K562 (cell line): ENCODE results near the gene PIK3CD. TPM values are rescaled to one million over a fixed set of nuclear protein-coding genes. Genes with fewer than 3 reads are reported as not detected.

Experiments
- CBX3 ChIP-seq, 2 experiments: IDR thresholded peaks; 1 replicate in 1 of 2; 2 replicates in 1 of 2; pipeline ENCODE4 v1.6.1; 2012; ENCODE audit warnings: inconsistent platforms in 2 of 2, low read length in 2 of 2, borderline replicate concordance in 1 of 2, control low read depth in 1 of 2
- JUND ChIP-seq, 2 experiments: IDR thresholded peaks; 2 replicates in 1 of 2; 3 replicates in 1 of 2; pipeline ENCODE4 v1.6.1; 2011; ENCODE audit warnings: borderline replicate concordance in 2 of 2, low read depth in 2 of 2, low read length in 2 of 2, improper control_type of control experiment in 1 of 2, missing biosample characterization in 1 of 2, missing genetic modification characterization in 1 of 2, missing genetic modification reagents in 1 of 2
- NCOA6 ChIP-seq: fragments of 450-650 bp; IDR thresholded peaks from 2 replicates; pipeline ENCODE4 v1.6.1; 2017; ENCODE audit warnings: mild to moderate bottlenecking
- RBM25 ChIP-seq: fragments of 200-400 bp; formaldehyde crosslinking; IDR thresholded peaks from 2 replicates; pipeline ENCODE4 v1.6.1; 2018; ENCODE audit warnings: low read length, low read depth, moderate library complexity; ENCODE audit not compliant: severe bottlenecking
- UBTF ChIP-seq, 2 experiments: IDR thresholded peaks; 2 replicates each; pipeline ENCODE4 v1.6.1; 2012; ENCODE audit warnings: improper control_type of control experiment in 2 of 2, low read depth in 2 of 2, low read length in 2 of 2, borderline replicate concordance in 1 of 2
- ZBTB12 ChIP-seq: fragments of 250-450 bp; sonication (Bioruptor Pico); IDR thresholded peaks from 2 replicates; pipeline ENCODE4 v1.4.0; 2020
- polyA plus RNA-seq, 8 experiments: library from polyadenylated mRNA; depleted of rRNA in 4 of 8; stranded (reverse) in 5 of 8; unstranded in 3 of 8; fragments of >200 nt; fragmentation: Nextera tagmentation in 2 of 8; fragmentation: Illumina TruSeq in 1 of 8; extraction: Ambion mirVana in 2 of 8; extraction: Trizol in 1 of 8; gene quantifications; 2 replicates each; pipeline versions ENCODE4 v1.2.1 to v1.2.3, GENCODE V29; 2011 to 2014; ENCODE audit warnings: inconsistent platforms in 1 of 8, missing spikeins in 1 of 8
- total RNA-seq, 7 experiments: library from RNA; depleted of rRNA in 6 of 7; stranded (reverse); fragments of >200 nt in 6 of 7; fragmentation: Illumina TruSeq in 2 of 7; extraction: Trizol in 2 of 7; gene quantifications; 2 replicates each; pipeline versions ENCODE4 v1.2.1 to v1.2.3, GENCODE V29; 2011 to 2021; ENCODE audit warnings: low replicate concordance in 1 of 7
- TF ChIP-seq, protein P1 (sequence below): sonication (generic); formaldehyde crosslinking; IDR thresholded peaks from 2 replicates; pipeline ENCODE4 v1.8.0; 2022; ENCODE audit warnings: missing genetic modification reagents, mild to moderate bottlenecking, borderline replicate concordance
- TF ChIP-seq, protein P2 (sequence below): sonication (generic); formaldehyde crosslinking; IDR thresholded peaks from 2 replicates; pipeline ENCODE4 v1.8.0; 2022; ENCODE audit warnings: missing genetic modification reagents, mild to moderate bottlenecking, borderline replicate concordance
- TF ChIP-seq, protein P3 (sequence below), 2 experiments: fragments of 450-650 bp; formaldehyde crosslinking in 1 of 2; IDR thresholded peaks; 2 replicates each; pipeline versions ENCODE4 v1.4.0 to v1.6.1; 2014 to 2020; ENCODE audit warnings: mild to moderate bottlenecking in 2 of 2, borderline replicate concordance in 1 of 2, low read depth in 1 of 2

Gene PIK3CD
- total and polyA plus RNA-seq, 9 of the 15 experiments (the other 6 are each of a cell fraction or from before 2014, with no cell fraction given), result 1.8 to 20.8 (median 7.2) TPM

- TF ChIP-seq ZBTB12 (CRISPR knock-in tag), result no peak
- TF ChIP-seq JUND (IDR thresholded peaks at IDR 0.05; ENCODE audit: borderline replicate concordance, low read depth, low read length), result peak; percentile 54
- no peak for TF ChIP-seq JUND (tag; IDR thresholded peaks at IDR 0.05; ENCODE audit: borderline replicate concordance, low read depth, low read length)
- no peak for TF ChIP-seq NCOA6
- TF ChIP-seq, protein P1, sequence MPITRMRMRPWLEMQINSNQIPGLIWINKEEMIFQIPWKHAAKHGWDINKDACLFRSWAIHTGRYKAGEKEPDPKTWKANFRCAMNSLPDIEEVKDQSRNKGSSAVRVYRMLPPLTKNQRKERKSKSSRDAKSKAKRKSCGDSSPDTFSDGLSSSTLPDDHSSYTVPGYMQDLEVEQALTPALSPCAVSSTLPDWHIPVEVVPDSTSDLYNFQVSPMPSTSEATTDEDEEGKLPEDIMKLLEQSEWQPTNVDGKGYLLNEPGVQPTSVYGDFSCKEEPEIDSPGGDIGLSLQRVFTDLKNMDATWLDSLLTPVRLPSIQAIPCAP, result no peak
- TF ChIP-seq UBTF (IDR thresholded peaks at IDR 0.05; ENCODE audit: borderline replicate concordance in 1 of 2, low read depth in 2 of 2, low read length in 2 of 2), result no peak
- peak in 1 of 2 experiments; percentile 71; a peak in 1 of 3 replicates for TF ChIP-seq CBX3 (IDR thresholded peaks at IDR 0.05; ENCODE audit: borderline replicate concordance in 1 of 2, low read length in 2 of 2)
- TF ChIP-seq, protein P2, sequence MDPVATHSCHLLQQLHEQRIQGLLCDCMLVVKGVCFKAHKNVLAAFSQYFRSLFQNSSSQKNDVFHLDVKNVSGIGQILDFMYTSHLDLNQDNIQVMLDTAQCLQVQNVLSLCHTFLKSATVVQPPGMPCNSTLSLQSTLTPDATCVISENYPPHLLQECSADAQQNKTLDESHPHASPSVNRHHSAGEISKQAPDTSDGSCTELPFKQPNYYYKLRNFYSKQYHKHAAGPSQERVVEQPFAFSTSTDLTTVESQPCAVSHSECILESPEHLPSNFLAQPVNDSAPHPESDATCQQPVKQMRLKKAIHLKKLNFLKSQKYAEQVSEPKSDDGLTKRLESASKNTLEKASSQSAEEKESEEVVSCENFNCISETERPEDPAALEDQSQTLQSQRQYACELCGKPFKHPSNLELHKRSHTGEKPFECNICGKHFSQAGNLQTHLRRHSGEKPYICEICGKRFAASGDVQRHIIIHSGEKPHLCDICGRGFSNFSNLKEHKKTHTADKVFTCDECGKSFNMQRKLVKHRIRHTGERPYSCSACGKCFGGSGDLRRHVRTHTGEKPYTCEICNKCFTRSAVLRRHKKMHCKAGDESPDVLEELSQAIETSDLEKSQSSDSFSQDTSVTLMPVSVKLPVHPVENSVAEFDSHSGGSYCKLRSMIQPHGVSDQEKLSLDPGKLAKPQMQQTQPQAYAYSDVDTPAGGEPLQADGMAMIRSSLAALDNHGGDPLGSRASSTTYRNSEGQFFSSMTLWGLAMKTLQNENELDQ, result no peak
- TF ChIP-seq, protein P3, sequence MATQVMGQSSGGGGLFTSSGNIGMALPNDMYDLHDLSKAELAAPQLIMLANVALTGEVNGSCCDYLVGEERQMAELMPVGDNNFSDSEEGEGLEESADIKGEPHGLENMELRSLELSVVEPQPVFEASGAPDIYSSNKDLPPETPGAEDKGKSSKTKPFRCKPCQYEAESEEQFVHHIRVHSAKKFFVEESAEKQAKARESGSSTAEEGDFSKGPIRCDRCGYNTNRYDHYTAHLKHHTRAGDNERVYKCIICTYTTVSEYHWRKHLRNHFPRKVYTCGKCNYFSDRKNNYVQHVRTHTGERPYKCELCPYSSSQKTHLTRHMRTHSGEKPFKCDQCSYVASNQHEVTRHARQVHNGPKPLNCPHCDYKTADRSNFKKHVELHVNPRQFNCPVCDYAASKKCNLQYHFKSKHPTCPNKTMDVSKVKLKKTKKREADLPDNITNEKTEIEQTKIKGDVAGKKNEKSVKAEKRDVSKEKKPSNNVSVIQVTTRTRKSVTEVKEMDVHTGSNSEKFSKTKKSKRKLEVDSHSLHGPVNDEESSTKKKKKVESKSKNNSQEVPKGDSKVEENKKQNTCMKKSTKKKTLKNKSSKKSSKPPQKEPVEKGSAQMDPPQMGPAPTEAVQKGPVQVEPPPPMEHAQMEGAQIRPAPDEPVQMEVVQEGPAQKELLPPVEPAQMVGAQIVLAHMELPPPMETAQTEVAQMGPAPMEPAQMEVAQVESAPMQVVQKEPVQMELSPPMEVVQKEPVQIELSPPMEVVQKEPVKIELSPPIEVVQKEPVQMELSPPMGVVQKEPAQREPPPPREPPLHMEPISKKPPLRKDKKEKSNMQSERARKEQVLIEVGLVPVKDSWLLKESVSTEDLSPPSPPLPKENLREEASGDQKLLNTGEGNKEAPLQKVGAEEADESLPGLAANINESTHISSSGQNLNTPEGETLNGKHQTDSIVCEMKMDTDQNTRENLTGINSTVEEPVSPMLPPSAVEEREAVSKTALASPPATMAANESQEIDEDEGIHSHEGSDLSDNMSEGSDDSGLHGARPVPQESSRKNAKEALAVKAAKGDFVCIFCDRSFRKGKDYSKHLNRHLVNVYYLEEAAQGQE (IDR thresholded peaks at IDR 0.05; ENCODE audit: borderline replicate concordance), result peak; percentile 94
- TF ChIP-seq, protein P3 (CRISPR knock-in tag; IDR thresholded peaks at IDR 0.05; ENCODE audit: low read depth), result no peak
- TF ChIP-seq RBM25, result no peak
These were observed 73.4 kb downstream of the PIK3CD start (continued) for GRCh38 chr1:9724706-9725476.
